Measurements from ENCODE around the gene CAMK2G.

GRCh38 chr10:73843261-73843660 lies 31.1 kb downstream of the CAMK2G start:
- TF ChIP-seq CTCF (IDR thresholded peaks at IDR 0.05) (no peak), POLR2A (IDR thresholded peaks at IDR 0.05) (no peak), EP300 (IDR thresholded peaks at IDR 0.05) (no peak)

Data from ovary (tissue), 3 donors.